Ishikawa (cell line): ENCODE data around the gene HS6ST1.

Experiments used
- CEBPB ChIP-seq: IDR thresholded peaks from 2 replicates; pipeline ENCODE4 v1.6.1; 2012
- CREB1 ChIP-seq: IDR thresholded peaks from 2 replicates; pipeline ENCODE4 v1.6.1; 2012; ENCODE audit warnings: low read depth
- EGR1 ChIP-seq: IDR thresholded peaks from 2 replicates; pipeline ENCODE4 v1.6.1; 2012
- EP300 ChIP-seq: IDR thresholded peaks from 2 replicates; pipeline ENCODE4 v1.6.1; 2012; ENCODE audit warnings: borderline replicate concordance
- FOXM1 ChIP-seq: IDR thresholded peaks from 2 replicates; pipeline ENCODE4 v1.6.1; 2012; ENCODE audit warnings: low read depth, borderline replicate concordance
- NFIC ChIP-seq: IDR thresholded peaks from 2 replicates; pipeline ENCODE4 v1.6.1; 2012
- RAD21 ChIP-seq: IDR thresholded peaks from 2 replicates; pipeline ENCODE4 v1.6.1; 2012; ENCODE audit warnings: low read depth
- TAF1 ChIP-seq: IDR thresholded peaks from 2 replicates; pipeline ENCODE4 v1.6.1; 2012; ENCODE audit warnings: low read depth, mild to moderate bottlenecking
- TCF12 ChIP-seq: IDR thresholded peaks from 2 replicates; pipeline ENCODE4 v1.6.1; 2012; ENCODE audit warnings: low read depth
- TEAD4 ChIP-seq: IDR thresholded peaks from 2 replicates; pipeline ENCODE4 v1.6.1; 2012
- YY1 ChIP-seq: IDR thresholded peaks from 2 replicates; pipeline ENCODE4 v1.6.1; 2012; ENCODE audit warnings: low read depth
- ZBTB7A ChIP-seq: IDR thresholded peaks from 2 replicates; pipeline ENCODE4 v1.6.1; 2012; ENCODE audit warnings: low read depth
- TF ChIP-seq, protein P1 (sequence below): IDR thresholded peaks from 2 replicates; pipeline ENCODE4 v1.6.1; 2012; ENCODE audit warnings: low read depth, mild to moderate bottlenecking
- TF ChIP-seq, protein P2 (sequence below): IDR thresholded peaks from 2 replicates; pipeline ENCODE4 v1.6.1; 2012
- TF ChIP-seq, protein P3 (sequence below): IDR thresholded peaks from 2 replicates; pipeline ENCODE4 v1.6.1; 2012

HS6ST1 gene

DNA sequence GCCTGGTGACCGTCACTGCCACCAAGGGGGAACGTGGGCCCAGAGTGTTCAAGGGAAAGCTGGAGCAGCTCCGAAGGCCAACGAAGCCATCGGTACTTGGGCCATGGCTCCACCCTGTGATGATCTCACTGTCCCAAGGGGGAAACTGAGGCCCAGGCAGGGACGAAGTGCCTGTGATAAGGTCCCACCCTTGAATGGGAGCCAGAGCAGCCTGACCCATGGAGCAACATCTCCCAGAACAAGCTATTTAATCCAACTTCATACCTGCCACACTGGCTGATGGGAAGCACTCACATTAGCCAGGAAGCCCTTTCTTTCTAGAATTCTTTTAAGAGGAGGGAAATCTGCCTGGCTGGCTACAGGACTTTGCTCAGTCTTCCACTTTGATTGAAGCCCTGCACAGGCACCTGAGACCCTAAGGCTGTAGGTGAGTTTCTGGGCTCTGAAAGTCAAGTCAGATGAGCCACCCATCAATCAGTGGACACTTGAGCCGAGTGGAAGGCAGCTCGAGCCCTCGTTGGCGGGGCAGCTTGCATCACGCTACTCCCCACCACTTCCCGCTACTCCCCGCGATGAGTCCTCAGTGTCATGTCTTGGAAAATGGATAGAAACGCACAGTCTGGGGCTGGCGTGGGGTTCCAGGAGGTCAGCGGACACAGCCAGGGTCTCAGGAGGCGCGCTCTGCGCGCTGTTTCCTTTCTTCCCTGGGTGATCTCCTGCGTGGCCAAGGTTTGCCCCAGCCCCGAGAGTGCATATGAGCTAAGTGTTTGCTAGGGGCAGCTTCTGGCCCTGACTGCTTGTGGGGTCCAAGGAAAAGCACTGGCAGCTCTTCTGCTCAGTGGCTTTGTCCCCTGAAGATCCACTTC, 2.5 kb upstream of the HS6ST1 start:
- TF ChIP-seq TAF1, result no peak
- no peak for TF ChIP-seq CEBPB
- no peak for TF ChIP-seq RAD21
- no peak for TF ChIP-seq FOXM1
- TF ChIP-seq, protein P1, sequence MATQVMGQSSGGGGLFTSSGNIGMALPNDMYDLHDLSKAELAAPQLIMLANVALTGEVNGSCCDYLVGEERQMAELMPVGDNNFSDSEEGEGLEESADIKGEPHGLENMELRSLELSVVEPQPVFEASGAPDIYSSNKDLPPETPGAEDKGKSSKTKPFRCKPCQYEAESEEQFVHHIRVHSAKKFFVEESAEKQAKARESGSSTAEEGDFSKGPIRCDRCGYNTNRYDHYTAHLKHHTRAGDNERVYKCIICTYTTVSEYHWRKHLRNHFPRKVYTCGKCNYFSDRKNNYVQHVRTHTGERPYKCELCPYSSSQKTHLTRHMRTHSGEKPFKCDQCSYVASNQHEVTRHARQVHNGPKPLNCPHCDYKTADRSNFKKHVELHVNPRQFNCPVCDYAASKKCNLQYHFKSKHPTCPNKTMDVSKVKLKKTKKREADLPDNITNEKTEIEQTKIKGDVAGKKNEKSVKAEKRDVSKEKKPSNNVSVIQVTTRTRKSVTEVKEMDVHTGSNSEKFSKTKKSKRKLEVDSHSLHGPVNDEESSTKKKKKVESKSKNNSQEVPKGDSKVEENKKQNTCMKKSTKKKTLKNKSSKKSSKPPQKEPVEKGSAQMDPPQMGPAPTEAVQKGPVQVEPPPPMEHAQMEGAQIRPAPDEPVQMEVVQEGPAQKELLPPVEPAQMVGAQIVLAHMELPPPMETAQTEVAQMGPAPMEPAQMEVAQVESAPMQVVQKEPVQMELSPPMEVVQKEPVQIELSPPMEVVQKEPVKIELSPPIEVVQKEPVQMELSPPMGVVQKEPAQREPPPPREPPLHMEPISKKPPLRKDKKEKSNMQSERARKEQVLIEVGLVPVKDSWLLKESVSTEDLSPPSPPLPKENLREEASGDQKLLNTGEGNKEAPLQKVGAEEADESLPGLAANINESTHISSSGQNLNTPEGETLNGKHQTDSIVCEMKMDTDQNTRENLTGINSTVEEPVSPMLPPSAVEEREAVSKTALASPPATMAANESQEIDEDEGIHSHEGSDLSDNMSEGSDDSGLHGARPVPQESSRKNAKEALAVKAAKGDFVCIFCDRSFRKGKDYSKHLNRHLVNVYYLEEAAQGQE, result no peak
- no peak for TF ChIP-seq YY1
- TF ChIP-seq, protein P2, sequence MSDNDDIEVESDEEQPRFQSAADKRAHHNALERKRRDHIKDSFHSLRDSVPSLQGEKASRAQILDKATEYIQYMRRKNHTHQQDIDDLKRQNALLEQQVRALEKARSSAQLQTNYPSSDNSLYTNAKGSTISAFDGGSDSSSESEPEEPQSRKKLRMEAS, result no peak
- TF ChIP-seq, protein P3, sequence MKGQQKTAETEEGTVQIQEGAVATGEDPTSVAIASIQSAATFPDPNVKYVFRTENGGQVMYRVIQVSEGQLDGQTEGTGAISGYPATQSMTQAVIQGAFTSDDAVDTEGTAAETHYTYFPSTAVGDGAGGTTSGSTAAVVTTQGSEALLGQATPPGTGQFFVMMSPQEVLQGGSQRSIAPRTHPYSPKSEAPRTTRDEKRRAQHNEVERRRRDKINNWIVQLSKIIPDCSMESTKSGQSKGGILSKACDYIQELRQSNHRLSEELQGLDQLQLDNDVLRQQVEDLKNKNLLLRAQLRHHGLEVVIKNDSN, result no peak
- TF ChIP-seq CREB1, result no peak
- no peak for TF ChIP-seq EGR1
- TF ChIP-seq TCF12, result no peak
- no peak for TF ChIP-seq EP300
- no peak for TF ChIP-seq ZBTB7A
- TF ChIP-seq NFIC, result no peak
- TF ChIP-seq TEAD4, result no peak

DNA sequence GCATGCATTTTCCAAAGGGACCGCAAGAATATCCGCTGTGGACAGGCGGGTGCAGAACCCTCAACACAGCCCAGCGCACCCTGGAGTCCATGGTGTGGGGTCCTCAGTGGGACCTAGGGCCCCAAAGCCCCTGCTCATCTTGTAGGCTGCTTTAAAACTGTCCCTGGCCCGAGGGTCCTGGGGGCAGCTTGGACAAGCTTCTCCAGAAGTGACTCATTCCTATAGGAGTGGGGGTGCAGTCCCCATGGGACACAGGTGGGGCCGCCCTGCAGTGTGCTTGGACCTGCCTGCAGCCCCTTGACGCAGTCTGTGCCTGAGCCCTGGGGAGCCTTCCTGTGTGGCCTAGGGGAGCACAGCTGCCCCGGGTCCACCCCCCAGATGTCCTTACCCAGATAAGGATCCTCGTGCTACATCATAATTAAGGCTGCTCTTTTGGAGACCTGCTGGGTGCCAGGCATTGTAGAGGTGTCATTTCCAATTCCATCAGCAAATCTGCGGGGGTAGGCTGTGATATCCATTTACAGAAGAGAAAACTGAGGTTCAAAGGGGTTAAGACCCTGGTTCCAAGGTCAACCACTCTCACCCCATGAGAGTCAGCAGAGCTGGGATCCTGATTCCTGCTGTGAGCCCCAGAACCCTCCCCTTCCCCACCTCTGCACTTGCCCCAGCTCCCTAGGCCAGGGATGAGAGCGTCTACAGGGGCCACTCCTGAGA, 1.7 kb upstream of the HS6ST1 start:
- TF ChIP-seq, protein P2, result no peak
- TF ChIP-seq CREB1 (no peak), TAF1 (no peak), YY1 (no peak), TCF12 (no peak), ZBTB7A (no peak), EP300 (no peak), CEBPB (no peak), EGR1 (no peak), NFIC (no peak), FOXM1 (no peak)
- TF ChIP-seq, protein P3, result no peak

DNA sequence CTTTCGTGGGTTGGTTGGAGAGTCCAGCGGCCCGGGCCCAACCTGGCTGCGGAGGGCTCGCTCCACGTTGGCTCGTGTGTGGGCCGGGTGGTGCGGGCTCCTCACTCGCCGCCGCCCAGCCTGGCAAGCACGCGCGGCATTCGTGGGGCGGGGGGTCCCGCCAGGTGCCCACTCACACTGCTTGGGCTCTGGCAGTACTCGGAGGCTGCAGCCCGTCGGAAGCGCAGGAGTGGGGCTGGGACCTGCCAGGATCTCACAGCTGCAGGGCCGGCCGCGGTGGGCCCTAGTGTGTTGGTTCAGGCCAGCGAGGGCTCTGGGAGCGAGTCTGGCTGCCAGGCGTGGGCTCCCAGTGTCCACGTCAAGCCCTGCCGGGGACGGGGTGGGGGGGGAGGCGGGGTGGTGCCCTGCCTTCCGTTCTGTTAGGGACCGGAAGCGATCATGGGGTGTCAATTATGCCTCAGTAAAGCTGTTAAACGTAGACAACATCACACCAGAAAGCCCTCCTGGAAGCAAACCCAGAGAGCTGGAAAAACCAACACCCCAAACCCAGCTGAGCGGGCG, 1.0 kb upstream of the HS6ST1 start:
- TF ChIP-seq TCF12 (no peak), CEBPB (no peak), EGR1 (no peak), ZBTB7A (no peak), TEAD4 (no peak), FOXM1 (no peak), CREB1 (no peak), TAF1 (no peak), NFIC (no peak)
- TF ChIP-seq, protein P2, result no peak
- TF ChIP-seq, protein P1, result no peak
- TF ChIP-seq, protein P3, result no peak

DNA sequence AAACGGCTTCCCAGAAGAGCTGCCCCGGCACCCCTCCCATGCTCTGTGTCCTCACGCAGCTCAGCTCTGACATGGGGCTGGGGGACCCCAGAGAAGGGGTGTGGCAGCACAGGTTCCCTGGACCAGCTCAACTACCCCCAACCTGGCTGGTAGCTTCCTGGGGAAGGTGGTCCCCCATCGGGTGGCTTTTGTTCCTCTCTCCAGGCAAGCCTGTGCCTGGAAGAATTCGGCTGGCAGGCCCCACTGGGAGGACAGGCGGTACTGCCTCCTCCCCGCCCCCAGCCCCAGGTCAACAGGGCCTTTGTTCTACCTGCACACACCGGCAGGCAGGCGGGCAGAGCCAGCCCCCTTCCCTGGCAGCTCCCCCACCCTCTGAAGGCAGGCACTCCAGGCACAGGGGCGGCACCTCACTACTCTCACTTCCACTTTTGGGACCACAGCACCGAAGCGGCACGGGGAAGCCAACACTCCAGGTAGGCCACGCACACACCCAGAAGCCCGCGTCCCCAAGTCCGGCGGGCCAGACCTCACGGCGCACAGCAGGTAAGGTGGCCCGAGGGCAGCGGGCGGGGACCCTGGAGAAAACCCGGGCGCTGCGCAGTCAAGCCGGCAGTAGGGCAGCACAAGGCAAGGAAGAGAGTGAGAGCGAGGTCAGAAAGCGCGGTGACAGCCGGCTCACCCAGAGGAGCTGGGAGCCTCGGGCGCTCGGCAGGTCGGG, 1.3 kb downstream of the HS6ST1 start:
- TF ChIP-seq EGR1 (no peak), FOXM1 (no peak), TAF1 (no peak; the same call in 1 of the 2 replicates), TCF12 (peak; percentile 4; the same call in 1 of the 2 replicates), TEAD4 (no peak), RAD21 (no peak), CREB1 (no peak), NFIC (no peak), EP300 (0 out of 2 replicates have a peak, but pooled peaks have one; percentile 17), ZBTB7A (no peak), YY1 (no peak), CEBPB (no peak)
- TF ChIP-seq, protein P2, result no peak; the same call in 1 of the 2 replicates
- TF ChIP-seq, protein P1, result no peak
- TF ChIP-seq, protein P3, result no peak
